ENCODE results near the gene SLC9A1.

Gene SLC9A1

GRCh38 chr1:27150183-27150582 lies 4.7 kb downstream of the SLC9A1 start:
- DNase-seq = no peak

GRCh38 chr1:27149762-27150113 lies 5.2 kb downstream of the SLC9A1 start:
- DNase-seq = no peak

GRCh38 chr1:27149084-27149761 lies 5.7 kb downstream of the SLC9A1 start:
- no peak for DNase-seq

- no peak for DNase-seq
Observed at GRCh38 chr1:27148591-27148990, 6.3 kb downstream of the SLC9A1 start.

- no peak for DNase-seq
Observed at GRCh38 chr1:27147842-27148518, 6.9 kb downstream of the SLC9A1 start.

- DNase-seq = no peak
Observed at GRCh38 chr1:27145934-27146354, 9.0 kb downstream of the SLC9A1 start.

GRCh38 chr1:27144920-27145661 lies 9.8 kb downstream of the SLC9A1 start:
- no peak for DNase-seq

- DNase-seq = no peak
Observed at GRCh38 chr1:27144049-27144748, 10.7 kb downstream of the SLC9A1 start.

- DNase-seq = no peak
Observed at GRCh38 chr1:27143401-27143800, 11.5 kb downstream of the SLC9A1 start.

GRCh38 chr1:27142464-27142863 lies 12.5 kb downstream of the SLC9A1 start:
- DNase-seq = no peak

- no peak for DNase-seq
Observed at GRCh38 chr1:27141266-27142003, 13.5 kb downstream of the SLC9A1 start.

GRCh38 chr1:27139980-27140379 lies 14.9 kb downstream of the SLC9A1 start:
- no peak for DNase-seq

GRCh38 chr1:27138927-27139326 lies 16.0 kb downstream of the SLC9A1 start:
- no peak for DNase-seq

- DNase-seq = no peak
Observed at GRCh38 chr1:27138368-27138767, 16.6 kb downstream of the SLC9A1 start.

GRCh38 chr1:27137544-27138075 lies 17.3 kb downstream of the SLC9A1 start:
- no peak for DNase-seq

- DNase-seq = no peak
Observed at GRCh38 chr1:27136998-27137542, 17.9 kb downstream of the SLC9A1 start.

- no peak for DNase-seq
Observed at GRCh38 chr1:27136236-27136551, 18.7 kb downstream of the SLC9A1 start.

GRCh38 chr1:27135541-27136235 lies 19.2 kb downstream of the SLC9A1 start:
- DNase-seq = no peak

- DNase-seq = no peak
Observed at GRCh38 chr1:27133991-27134390, 20.9 kb downstream of the SLC9A1 start.

GRCh38 chr1:27133158-27133557 lies 21.8 kb downstream of the SLC9A1 start:
- no peak for DNase-seq

GRCh38 chr1:27132624-27133023 lies 22.3 kb downstream of the SLC9A1 start:
- DNase-seq = no peak

- no peak for DNase-seq
Observed at GRCh38 chr1:27132147-27132546, 22.8 kb downstream of the SLC9A1 start.

Data from NCI-H1930 (cell line).